Measurements from ENCODE around the gene TMPRSS7.
"Not testable (repeated sequence)": the region's sequence is repeated elsewhere in the genome, so short reads cannot be mapped to it uniquely, and the experiment has no call there.

Gene TMPRSS7

DNA sequence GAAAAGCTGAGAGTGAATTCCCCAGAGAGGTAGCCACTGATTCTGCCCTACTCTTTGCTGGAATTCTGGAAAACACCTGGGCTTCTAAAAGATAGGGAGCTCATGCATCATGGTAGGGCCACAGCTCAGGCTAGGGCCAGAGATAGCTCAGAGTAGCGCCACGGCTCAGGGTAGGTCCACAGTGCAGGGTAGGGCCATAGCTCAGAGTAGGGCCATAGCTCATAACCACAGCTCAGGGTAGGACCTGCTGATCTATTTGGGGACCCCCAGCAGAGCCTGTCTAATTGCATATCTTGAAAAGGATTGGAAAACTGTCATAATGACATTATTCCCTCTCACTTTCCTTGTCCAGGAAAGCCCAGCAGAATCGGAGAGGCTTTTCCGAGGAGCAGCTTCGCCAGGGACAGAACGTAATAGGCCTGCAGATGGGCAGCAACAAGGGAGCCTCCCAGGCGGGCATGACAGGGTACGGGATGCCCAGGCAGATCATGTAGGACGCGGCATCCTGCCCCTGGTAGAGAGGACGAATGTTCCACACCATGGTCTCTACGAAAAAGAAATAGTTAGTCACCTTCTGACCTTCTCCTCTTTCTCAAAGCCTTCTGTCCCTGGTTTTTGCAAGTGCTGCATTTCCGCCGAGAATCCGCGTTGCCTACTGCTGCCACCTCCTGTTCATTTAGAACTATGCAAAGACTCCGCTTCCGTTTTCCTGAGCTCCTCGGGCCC lies 21.3 kb upstream of the TMPRSS7 start:
- no peak for DNase-seq

DNA sequence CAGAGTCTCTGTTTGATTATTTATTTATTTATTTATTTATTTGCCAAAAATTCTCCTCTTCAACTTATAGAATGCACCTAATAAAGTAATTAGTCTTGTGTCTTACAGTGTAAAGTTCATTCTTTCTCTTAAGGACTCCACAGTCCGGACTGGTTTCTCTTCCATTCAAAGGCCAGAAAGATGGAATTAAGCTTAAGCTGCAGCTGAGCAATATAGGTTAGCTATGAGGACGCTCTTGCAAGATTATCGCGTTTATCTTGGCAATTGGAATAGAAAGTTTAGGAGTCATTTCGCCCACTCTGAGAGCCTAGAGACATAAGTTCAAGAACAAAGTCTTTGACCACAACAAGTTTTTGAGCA lies 20.8 kb upstream of the TMPRSS7 start:
- no peak for DNase-seq

DNA sequence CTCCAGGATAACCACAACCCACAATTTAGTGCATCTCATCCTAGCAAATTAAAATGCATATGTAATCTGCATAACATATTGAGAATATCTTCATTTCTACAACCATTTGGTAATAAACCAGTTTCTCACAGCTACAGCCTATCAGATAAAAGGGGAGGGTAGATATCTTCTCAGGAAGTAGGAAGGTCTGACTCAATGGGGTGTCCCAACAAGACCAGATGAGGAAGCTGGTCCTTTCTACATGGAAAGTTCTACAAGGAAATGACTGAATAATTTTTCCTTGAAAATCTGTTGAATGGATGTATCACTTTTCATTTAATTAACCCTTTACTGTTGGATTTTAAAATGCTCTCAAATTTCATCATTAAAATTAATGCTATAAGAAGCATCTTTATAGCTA lies 17.4 kb upstream of the TMPRSS7 start:
- DNase-seq: no peak

DNA sequence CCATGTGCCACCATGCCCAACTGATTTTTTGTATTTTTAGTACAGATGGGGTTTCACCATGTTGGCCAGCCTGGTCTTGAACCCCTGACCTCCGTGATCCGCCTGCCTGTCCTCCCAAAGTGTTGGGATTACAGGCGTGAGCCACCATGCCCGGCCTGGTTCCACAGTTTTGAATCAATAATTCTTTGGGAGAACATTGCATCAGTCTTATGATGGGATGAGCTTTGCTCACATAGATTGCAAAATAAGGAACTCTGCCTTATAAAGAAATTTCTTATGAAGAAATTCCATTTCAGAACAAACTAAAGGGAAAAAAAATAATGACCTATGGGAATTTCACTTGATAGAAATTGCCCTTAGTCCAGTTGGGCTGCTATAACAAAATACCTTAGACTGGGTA lies 15.8 kb upstream of the TMPRSS7 start:
- no peak for DNase-seq

DNA sequence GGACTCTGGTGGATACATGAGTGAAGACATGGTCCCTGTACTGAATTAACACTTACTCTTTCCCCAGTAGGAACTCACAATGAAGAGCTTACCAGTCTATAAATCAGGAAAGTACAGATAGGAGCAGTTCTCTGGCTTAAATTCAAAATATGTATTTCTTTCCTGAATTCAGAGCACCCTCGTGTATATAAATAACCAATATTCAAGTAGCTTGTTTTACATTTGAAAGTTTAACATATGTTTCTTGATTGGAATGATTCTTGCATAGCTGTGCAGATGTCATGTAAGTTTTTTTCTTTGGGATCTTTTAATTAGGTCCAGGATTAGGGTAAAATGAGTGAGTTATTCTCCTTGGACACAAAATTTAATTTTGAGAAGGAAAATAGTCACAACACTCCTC lies 14.8 kb upstream of the TMPRSS7 start:
- no peak for DNase-seq

DNA sequence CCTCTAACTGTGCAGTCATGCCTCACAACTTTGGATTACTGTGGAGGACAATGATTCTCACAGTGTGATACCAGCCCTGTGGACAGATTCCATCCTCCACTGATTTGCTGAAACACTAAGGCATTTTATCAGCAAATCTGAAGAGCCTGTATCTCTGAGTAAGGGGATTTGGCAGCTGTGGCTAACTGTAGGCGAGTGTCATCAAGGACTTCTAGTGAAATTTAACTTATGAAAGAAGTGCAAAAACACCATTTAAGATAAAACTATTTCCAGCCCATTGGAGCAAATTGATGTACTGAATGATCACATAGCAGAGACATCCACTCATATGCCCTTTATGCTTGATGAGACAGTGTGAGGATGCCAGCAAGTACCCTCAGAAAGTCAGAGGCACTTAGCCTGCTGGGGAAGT lies 13.9 kb upstream of the TMPRSS7 start:
- no peak for DNase-seq

DNA sequence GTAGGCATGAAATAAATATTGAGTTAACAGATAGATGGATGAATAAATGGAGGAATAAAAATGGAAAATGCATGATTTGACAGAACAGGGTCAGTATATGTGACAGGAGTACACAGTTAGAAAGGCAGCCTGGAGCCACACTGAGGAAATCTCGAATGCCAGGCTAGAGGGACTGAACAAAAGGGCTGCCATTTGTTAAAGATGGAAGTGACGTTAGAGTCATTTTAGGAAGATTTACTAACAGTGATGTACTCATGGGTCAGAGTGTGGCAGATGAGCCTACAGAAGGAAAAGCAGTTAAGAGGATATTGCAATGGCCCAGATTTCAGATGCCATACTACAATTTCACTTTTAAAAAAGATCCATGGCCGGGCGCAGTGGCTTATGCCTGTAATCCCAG lies 7.4 kb upstream of the TMPRSS7 start:
- no peak for DNase-seq

DNA sequence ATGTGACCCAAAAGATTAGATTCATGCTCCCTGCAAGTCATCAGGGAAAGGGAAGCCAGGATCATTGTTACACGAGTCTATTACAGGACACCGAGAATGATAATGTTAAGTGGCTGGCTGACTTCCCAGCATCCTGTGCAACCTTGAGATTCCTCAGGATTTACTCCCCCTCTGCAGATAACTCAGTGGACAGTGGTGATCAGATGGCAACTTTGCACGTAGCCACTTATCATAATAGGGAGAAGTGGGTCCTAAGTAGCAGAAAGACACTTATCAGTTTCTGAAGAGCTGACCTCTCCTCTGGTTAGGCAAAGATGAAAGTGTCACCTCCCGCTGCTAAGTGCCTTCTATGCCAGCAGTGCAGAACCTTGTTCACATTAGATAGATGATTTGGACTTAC lies 6.7 kb upstream of the TMPRSS7 start:
- peak; percentile 73 for DNase-seq

DNA sequence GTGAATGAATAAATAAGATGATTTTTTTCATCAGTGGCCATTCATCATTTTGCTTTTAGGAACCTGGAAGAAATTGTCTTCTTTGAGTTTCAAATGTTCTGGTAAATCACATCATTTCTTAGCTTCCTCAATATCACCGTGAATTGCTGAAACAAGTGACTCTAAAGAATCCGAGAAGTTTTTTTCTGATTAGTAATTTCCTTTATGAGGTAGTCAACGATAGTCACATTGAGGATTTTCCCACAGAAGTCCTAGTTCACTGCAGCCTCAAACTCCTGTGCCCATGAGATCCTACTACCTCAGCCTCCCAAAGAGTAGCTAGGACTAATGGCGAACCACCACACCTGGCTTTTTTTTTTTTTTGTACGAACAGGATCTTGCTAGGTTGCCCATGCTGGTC lies 3.6 kb upstream of the TMPRSS7 start:
- no peak for DNase-seq

DNA sequence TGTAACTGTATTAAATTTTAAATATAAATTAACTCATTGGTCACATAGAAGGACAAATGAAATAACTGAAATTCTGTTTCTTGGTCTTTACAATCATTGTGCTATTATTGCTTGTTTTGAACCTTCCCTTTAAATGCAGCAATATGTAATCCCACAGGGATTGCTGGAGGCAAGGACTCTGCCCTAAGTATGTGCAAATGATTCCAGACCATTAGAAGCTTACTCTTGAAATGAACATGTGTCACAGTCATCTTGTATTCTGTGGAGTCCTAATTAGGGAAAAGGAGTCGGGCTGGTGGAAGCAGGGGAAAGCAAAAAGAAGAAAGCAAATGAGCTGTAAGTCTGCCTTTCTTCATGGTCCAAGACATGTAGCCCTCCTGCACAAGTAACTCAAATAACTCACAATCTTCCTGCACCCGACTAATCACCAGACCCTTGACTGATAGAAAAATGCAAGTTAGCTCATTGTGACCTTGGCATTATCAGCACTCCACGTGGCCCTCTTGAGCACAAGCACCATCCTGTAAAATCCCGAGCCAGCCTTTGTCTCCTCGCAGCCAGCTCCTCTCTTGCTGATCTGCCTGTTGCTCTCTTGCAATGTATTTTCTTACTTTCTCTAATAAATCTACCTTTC lies 2.3 kb upstream of the TMPRSS7 start:
- DNase-seq: no peak

DNA sequence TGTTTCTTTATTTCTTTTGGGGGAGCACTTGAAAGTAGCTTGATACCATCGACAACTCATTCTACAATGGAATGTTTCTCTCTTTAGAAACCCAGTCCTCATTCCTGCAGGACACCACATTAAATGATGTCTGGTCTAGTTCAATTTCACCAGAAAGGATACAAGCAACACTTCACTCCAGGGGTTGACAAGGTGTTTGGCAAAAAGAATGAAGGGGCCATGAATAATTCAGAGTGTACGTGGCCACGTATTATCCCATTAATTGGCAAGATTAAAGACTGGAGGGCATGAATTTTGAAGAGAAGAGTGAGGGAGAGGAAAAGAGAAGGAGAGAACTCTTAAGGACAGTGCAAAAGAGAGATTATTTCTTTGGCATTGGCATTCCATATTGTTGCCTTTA lies 705 bp downstream of the TMPRSS7 start:
- DNase-seq: no peak

DNA sequence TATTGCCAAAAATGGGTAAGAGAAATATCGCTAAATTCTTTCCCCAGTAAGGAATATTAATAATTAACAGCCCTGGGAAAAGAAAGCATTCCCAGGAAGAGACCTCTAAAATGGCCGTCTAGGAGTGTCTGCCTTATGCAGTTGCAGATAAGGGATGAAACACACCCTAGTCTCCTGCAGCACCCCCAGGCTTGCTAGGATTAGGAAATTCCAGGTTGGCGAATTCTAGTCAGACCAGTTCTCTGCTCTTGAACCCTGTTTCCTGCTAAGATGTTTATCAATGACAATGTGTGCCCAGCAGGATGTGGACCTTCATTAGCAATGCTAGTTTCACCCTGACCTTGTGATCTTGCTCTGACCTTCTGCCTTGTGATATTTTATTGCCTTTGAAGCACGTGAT lies 2.7 kb downstream of the TMPRSS7 start:
- DNase-seq: not testable (repeated sequence)

DNA sequence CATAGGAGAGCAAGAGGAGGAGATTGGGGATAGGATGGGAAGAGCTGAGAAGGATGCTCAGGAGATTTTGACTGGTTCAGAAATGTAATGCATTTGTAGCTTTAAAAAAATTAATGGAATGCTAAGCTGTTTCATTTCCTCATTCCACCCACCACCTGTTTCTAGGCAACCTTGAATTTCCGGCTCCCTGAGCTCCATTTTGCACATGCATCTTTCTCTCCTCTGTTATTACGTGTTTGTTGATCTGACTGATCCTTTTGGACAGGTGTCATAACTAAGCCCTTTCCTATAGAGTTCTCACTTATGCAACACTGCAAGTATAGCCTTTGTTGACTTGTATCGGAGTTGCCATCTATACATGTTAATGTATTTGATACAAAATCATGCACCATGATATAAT lies 4.3 kb downstream of the TMPRSS7 start:
- no peak for DNase-seq

DNA sequence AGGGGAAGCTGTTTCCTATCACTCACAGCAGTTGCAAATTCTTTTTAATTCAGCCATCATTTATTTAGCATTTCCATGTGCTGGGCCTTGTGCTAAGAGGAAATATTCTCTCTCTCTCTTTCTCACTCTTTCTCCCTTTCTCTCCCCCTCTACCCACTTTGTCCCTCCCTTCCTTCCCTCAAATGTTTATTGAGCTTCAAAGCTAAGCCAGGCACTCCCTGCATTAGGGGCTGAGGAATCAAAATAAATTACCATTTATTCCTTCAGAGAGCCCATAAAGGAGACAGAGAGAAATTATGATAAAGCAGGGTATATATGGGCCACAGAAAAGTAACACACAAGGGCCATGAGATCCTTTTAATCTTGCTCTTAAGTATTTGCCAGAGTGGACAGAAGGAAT lies 6.8 kb downstream of the TMPRSS7 start:
- no peak for DNase-seq

DNA sequence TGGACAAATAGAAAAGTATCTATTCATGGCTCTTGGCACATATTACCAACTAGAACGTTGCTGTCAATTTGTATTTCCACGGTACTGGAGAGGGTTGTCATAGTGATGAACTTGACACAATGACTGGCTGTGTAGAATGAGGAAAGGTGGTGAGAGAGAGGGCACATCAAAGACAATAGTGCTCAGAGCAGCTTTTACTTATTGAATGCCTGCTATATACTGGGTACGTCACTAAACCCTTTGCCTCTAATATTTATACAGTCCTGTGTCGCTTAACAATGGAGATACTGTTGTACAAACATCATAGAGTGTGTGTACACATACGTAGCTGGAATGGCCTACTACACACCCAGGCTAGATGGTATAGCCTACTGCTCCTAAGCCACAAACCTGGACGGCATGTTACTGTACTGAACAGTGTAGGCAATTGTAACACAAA lies 8.3 kb downstream of the TMPRSS7 start:
- peak; percentile 32 for DNase-seq

DNA sequence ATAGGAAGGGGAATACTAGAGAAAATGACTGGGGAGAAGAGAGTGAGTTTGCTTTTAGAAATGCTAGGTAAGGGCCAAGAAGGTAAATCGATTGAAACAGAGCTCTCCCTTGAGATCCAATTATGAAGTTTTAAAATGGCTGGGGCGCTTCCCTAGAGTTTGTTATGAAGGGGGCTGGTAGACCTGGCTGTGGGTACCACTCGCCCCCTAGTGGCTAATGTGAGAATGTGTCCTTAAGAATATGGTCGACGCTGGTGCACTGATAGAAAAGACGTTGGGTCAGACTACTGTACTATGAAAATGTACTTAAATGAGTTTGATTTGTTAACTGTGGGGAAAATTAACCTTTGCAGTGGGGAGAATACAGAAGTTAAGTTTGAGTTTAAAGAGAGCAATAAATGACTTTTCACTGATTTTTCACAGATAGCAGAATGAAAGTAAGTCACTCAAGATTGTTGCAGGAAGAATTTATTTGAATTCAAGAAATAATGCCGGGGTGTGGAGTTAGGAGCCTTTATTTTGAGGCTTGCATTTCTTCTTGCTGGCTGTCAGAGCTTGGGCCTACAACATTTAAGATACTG lies 9.2 kb downstream of the TMPRSS7 start:
- DNase-seq: peak; percentile 63

DNA sequence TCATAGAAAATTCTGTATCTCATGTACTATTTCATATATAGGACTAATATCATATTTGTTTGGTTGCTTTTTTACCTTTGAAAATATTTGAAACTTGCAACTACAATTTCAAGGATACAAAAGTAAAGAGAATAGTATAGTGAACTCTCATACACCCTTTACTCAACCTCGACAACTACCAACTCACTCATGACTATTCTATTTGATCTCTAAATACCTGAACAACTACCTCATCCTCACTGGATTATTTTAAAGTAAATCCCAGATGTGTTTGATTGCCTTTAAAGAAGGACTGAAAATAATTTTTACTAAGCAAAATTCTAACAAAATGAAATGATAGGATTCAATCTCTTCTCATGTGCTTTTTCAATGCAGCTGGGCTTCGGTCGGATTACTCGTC lies 12.1 kb downstream of the TMPRSS7 start:
- no peak for DNase-seq

DNA sequence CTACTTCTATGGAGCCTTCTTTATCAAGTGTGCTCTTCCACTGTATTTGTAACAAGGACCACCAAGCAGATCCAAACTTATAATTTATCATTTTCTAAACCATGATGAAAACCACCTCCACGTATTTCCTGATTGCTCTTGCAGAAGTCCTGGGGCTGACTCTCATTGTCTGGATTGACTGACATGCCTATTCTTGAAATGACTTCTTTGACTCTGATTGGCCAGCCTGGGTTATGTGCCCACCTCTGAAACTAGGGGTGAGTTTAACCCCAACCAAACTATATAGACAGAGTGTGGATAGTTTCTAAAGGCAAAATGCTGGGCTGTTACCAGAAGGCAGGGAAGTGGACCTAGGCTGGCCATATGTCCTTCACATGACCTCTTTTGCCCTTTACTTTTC lies 12.7 kb downstream of the TMPRSS7 start:
- DNase-seq: no peak

DNA sequence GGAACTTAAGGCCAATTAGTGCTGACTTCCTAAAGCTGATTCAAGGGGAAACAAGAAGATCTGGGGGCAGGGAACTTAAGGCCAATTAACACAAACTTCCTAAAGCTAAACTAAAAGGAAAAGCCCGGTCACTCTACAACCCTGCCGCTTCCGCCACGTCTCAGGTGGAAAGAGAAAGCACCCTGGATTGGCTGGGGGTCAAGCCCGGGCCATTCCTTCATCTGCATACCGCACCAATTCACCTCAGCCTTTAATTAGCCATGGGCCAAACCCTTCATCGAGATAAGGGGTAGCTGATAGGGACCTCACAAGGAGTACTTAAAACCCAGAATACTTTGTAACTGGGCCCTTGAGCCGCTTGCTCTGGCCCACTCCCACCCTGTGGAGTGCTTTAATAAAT lies 14.4 kb downstream of the TMPRSS7 start:
- DNase-seq: no peak

DNA sequence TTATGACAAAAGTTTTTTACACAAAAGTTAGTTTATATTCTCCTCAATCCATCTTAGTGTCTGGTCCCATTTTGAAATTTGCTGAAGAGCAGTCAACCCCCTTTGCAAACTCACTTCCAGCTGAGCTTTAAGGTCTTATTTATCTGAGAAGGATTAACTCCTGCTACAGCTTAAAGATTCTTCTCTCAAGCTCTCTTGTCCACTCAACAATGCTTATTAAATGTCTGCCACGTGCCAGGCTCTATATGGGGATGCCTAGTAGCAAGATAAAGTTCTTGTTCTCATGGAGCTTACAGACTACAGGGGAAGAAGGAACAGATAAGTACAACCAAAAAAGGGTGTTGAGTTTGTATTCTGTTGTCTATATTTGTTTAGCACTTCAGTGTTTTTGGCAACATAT lies 18.7 kb downstream of the TMPRSS7 start:
- DNase-seq: no peak

DNA sequence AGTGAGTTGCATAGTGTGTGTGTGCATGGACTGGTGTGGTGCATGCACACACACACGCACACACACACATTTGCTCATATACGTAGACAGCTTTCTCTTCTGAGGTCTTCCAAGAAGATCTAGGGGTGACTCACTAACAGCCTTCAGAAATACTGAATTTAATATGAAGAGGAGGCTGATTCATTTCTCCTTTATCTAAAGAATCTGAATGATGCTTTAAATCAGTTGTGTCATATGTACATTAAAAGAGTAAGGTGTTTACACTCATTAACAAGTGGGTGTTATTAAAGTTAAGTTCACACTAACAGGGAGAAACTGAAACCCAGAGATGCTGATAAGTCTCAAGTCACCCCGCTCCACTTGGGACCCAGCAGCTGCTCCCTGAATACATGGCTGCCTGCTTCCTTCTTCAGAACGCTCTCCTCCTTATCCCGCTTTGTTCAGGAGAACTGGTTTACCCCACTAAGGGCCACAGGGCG lies 22.0 kb downstream of the TMPRSS7 start:
- no peak for DNase-seq

DNA sequence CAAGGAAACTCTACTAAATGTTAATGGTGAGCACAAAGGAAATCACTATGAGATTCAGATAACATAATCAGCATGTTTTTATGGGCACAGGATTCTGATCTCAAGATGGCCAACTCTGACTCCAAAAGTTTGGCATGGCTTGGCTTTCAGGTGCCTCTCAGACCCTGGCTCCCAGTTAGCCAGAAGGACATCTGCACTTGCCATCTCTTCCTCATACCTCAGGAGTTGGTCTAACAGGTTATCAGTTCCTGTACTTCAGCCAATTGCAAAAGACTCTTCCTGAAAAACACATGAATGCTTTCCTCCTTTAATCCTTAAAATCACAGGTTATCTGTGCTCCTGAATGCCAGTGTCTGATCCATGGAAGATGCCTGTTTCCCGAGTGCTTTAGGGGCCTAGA lies 25.0 kb downstream of the TMPRSS7 start:
- no peak for DNase-seq

DNA sequence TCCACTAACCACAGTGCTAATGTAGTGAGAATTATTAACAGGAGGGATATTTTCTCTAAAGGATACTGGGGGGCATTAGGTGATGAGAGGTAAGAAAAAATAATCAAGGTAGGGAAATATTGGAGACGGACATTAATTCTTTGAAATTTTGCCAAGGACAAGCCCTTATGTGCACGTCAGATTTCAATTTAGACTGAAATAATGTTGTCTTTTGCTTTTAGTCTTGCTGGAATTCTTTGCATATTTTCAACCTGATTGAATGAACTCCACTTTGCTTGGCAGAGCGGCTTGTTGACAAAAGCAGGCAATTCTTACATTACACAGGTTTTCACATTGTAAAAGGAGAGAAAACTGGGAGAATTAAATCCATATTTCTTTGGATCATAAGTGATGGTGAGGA lies 26.6 kb downstream of the TMPRSS7 start:
- no peak for DNase-seq

DNA sequence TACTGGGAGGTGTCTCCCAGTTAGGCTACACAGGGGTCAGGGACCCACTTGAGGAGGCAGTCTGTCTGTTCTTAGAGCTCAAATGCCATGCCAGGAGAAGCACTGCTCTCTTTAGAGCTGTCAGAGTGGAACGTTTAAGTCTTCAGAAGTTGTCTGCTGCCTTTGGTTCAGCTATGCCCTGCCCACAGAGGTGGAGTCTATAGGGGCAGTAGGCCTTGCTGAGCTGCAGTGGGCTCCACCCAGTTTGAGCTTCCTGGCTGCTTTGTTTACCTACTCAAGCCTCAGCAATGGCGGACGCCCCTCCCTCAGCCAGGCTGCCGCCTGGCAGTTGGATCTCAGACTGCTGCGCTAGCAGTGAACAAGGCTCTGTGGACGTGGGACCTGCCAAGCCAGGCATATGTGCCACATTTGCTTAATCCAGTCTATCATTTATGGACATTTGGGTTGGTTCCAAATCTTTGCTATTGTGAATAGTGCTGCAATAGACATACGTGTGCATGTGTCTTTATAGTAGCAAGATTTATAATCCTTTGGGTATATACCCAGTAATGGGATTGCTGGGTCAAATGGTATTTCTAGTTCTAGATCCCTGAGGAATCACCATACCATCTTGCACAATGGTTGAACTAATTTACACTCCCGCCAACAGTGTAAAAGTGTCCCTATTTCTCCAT lies 38.0 kb downstream of the TMPRSS7 start:
- DNase-seq: not testable (repeated sequence)

Data from NCI-H2227 treated with DMSO at 0.1 percent for 48 hours (cell line).